DMS153 (cell line): ENCODE results near the gene TOMM40.
"Not testable (repeated sequence)": the region's sequence is repeated elsewhere in the genome, so short reads cannot be mapped to it uniquely, and the experiment has no call there.

Experiments
- DNase-seq: peaks from one replicate; lab custom pipeline; 2025; lab: John Stamatoyannopoulos, UW

TOMM40 gene

GRCh38 chr19:44891016-44891882 is at the start of gene TOMM40:
Gene TOMM40, plus strand, starts transcription at chr19:44891254. Its CDS starts 162 bp downstream, at chr19:44891416.
- peak; percentile 100 for DNase-seq

- DNase-seq = no peak
These were observed 45.8 kb upstream of the TOMM40 start for GRCh38 chr19:44845286-44845611.

DNA sequence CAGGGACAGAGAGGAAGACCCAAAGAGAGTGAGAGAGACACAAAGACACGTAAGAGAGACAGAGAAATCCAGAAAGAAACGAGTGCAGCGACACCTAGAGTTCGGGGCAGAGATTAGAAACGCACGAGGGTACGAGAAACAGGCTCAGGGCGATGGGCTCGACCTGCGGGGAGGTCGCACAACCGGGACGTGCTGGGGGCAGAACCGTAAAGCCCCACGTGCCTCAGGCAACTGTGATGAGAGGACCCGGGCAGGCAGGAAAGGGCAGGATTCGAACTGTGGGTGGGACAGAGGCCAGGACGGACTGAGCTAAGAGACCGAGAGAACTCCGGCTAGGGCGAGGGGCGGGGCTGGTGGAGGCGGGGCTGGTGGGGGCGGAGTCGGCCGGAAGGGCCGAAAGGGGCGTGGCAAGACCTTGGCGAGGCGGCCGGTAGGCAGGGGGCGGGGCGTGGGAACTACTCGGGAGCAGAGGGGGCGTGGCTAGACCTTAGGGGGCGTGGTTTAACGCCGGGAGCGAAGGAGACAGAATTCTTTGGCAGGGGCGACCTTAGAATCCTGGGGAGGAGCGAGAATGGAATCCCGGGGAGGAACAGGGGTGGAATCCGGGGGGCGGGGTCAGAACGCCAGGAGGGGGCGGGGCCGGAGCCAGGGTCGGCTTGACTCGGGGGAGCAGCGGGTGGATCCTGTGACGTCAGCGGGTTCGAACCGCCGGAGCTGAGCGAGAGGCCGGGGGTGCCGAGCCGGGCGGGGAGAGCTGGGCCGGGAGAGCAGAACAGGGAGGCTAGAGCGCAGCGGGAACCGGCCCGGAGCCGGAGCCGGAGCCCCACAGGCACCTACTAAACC is 45.2 kb upstream of the TOMM40 start, which contains the start of gene NECTIN2:
Gene NECTIN2, plus strand, starts transcription at position 686 of the 843 bp plus-strand sequence. CDS start 229 bp downstream, outside the sequence.
- DNase-seq = peak; percentile 89

GRCh38 chr19:44846455-44847143 is 44.5 kb upstream of the TOMM40 start:
- no peak for DNase-seq

DNA sequence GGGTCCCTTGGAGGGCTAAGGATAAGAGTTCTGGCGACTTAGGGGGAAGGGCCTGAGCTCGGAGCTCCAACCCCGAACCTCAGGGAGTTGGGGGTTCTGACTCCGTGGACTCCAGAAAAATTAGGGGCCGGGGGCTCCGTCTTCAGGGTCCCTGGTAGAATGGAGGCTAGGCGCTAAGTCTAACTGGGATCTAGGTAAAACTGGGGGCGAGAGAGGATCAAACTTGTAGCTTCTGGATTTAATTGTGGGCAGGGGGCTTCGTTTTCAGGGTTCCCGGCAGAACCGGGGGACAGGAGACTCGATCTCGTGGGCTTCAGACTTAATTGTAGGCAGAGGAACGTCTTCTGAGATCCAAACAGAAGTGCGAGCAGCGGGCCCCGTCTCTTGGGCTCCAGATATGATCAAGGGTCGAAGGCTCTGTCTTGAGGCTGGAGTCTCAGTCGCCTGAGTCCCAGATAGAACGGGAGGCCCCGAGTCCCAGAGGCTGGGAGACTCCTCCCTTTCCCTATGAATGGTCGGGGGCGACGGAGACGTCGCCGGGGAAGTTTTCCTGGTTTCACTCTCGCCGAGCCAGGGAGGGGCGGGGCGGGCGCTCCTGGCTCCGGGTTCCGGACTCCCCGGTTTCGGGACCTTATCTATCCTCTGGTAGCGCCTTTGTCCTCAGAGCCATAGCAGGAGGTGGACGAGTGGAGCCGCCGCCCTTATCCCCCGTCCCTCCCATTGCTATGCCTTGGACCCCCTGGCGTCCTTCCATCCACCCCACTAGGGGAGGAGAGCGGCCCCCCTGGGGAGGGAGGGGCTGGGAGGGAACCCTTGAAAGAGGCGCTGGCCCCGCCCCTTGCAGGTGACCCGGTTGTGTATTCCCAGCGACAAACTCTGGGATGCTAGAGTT is 43.7 kb upstream of the TOMM40 start:
- peak; percentile 40 for DNase-seq

GRCh38 chr19:44848036-44848811 is 42.8 kb upstream of the TOMM40 start:
- peak; percentile 27 for DNase-seq

GRCh38 chr19:44848812-44849447 is 42.1 kb upstream of the TOMM40 start:
- DNase-seq = no peak

DNA sequence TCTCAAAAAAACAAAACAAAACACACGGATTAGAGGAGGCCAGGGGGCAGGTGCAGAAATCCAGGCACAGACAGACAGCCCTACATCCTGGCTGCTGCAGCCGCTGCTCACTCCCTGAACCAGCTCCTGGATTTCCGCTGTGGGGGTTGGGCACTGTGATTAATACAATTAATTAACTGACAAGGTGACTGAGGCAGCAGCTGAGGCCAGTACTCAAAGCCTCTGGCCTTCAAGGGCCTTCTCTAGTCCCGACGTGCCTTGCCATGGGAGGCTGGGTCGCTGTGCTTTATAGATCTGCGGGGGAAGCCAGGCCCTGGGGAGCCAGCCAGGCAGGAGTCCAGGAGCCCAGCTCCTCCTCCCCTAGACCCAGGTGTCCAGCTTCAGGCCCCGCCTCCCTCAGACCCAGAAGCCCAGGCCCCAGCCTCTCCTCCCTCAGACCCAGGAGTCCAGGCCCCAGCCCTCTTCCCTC is 40.4 kb upstream of the TOMM40 start:
- DNase-seq = no peak

DNA sequence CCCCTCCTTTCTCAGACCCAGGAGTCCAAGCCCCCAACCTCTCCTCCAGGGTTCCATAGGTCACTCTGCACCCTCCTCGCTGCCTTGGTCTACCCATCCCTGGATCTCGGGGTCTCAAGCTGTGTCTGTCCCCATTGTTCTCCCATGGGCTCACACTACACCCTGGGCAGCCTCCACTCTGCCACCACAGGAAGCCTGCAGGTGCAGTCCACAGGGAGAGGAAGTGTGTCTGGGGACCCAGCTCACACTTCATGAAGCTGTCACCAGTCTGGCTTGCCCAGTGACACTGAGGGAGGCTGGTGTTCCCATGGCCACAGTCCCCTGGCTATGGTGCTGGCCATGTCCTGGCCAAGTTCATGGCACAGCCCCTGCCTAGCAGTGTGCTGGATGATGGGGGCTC is 39.6 kb upstream of the TOMM40 start:
- no peak for DNase-seq

GRCh38 chr19:44855606-44856005 is 35.4 kb upstream of the TOMM40 start:
- no peak for DNase-seq

GRCh38 chr19:44856421-44857083 is 34.5 kb upstream of the TOMM40 start:
- no peak for DNase-seq

- no peak for DNase-seq
These were observed 33.2 kb upstream of the TOMM40 start for GRCh38 chr19:44857837-44858236.

DNA sequence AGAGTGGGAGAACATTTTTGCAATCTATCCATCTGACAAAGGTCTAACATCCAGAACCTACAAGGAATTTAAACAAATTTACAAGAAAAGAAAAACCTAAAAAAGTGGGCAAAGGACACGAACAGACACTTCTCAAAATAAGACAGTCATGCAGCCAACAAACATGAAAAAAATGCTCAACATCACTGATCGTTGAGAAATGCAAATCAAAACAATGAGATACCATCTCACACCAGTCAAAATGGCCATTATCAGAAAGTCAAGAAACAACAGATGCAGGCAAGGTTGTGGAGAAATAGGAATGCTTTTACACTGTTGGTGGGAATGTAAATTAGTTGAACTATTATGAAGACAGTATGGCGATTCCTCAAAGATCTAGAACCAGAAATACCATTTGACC is 29.5 kb upstream of the TOMM40 start:
- not testable (repeated sequence) for DNase-seq

- no peak for DNase-seq
These were observed 27.1 kb upstream of the TOMM40 start for GRCh38 chr19:44863990-44864389.

DNA sequence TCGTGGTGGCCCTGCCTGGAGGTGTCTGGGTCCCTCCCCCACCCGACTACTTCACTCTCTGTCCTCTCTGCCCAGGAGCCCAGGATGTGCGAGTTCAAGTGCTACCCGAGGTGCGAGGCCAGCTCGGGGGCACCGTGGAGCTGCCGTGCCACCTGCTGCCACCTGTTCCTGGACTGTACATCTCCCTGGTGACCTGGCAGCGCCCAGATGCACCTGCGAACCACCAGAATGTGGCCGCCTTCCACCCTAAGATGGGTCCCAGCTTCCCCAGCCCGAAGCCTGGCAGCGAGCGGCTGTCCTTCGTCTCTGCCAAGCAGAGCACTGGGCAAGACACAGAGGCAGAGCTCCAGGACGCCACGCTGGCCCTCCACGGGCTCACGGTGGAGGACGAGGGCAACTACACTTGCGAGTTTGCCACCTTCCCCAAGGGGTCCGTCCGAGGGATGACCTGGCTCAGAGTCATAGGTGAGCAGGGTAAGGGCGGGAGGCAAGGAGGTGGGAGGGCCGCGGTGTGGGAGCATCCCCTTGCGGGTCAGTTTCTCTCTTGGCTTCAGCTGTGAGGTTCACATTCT is 25.8 kb upstream of the TOMM40 start:
- DNase-seq = no peak

DNA sequence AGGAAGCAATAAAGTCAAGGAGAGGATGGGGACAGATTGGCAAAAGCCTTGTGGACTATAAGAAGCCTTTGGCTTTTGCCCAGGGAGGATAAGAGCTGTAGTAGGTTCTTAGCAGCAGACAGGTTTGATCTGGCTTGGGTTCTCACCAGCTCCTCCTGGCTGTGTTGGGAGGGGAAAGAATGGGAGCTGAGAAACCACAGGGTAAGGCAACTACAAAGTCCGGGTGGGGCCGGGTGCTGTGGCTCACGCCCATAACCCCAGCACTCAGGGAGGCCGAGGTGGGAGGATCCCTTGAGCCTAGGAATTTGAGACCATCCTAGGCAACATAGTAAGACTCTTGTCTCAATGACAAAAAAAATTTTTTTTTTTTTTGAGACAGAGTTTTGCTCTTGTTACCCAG is 24.4 kb upstream of the TOMM40 start:
- no peak for DNase-seq

DNA sequence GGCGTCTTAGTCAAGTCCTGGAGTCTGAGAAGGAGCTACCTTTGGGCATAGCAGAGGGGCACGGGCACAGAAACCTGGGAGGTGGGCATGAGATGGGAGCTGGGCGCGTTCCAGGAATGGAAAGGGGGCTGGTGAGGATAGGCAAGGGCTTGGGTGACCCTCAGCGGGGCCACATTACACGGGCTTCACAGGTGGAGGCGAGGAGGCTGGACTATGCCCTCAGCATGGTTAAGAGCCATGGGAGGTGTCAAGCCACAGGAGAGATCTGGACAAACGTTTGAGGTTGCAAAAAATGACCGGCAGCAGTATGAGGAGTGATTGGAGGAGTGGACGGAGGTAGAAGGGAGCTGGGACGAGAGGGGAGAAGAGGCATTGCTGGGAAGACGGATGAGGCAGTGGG is 23.5 kb upstream of the TOMM40 start:
- DNase-seq = no peak

GRCh38 chr19:44869733-44870470 is 21.2 kb upstream of the TOMM40 start:
- DNase-seq = no peak
